GM18858 (cell line): ENCODE measurements around the gene METRN.
"Not testable (repeated sequence)": the region's sequence is repeated elsewhere in the genome, so short reads cannot be mapped to it uniquely, and the experiment has no call there.

ENCODE experiments used
- ATAC-seq: cut with Tn5 transposase; IDR thresholded peaks from one replicate; pipeline ENCODE4 v1.9.1; 2021; ENCODE audit not compliant: unreplicated experiment

The METRN gene

DNA sequence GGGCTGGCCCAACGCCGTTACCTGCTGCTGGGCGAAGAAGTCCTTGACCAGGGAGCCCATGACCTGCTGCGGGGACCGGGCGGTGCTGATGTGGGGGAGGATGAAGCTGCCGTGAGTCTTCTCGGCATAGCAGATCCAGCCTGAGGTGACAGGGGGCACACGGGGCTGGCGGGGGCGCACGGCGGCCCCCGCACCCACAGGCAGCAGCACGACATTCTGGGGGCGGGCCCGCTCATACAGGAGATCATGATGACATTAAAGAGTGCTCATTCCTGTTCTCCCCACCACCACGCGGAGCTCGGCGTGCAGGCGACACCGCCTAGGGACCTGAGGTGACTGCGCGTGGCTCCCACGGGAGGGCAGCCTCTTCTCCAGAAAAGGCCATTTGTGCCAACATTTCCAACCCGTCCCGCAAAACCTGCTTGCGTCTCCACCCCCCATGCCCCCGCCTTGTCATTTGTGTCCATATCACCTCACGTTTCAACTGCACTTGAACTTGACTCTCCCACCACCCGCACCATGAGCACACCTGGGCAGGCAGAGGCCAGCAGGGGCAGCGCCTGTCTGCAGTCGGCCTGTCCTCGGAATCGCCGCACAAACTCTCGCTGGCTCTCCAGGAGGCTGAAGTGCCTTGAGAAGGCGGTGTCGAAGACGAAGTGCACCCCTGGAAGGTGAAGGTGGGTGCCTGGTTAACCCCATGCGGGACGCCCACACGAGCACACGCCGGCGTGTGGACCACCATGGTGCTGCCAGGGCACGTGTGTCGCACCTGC lies 19.5 kb downstream of the METRN start:
- no peak for ATAC-seq

DNA sequence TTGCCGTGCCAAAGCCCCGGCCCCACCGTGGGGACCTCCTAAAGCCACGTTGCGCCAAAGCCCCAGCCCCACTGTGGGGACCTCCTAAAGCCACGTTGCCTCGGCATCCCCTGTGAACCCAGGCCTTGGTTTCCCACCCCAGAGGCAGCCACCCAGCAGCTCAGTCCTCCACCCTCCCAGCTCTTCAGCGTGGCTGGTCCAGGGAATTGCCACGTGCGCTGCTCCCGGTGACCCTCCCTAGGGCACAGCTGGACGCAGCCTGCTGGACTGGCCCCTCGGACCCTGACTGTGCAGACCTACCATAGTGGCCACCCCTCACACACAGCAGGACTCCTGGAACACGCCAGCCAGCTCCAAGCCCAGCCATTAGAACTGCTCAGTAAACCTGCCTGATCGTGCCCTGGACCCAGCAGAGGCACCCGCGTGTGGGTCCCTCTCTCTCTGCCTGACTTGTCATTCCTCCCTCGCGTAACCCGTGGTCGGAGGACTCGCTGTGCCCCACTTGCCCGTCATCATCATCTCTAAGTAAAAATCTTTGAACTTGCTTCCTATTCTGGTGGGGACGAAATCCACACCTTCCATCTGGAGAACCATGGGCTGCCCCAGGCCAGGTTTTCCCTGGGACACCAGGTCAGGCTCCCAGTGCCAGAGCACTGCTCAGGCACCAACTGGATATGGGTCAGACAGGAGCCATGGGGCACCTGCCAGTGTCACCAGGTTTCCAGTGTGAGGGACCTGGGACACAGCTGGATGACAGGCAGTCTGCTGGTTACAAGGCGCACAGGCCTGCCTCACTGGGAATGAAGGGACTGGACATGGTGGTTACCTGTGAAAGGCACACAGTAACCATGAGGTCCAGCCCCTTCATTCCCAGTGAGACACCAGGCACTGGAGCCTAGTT lies 20.3 kb downstream of the METRN start:
- ATAC-seq, result no peak

DNA sequence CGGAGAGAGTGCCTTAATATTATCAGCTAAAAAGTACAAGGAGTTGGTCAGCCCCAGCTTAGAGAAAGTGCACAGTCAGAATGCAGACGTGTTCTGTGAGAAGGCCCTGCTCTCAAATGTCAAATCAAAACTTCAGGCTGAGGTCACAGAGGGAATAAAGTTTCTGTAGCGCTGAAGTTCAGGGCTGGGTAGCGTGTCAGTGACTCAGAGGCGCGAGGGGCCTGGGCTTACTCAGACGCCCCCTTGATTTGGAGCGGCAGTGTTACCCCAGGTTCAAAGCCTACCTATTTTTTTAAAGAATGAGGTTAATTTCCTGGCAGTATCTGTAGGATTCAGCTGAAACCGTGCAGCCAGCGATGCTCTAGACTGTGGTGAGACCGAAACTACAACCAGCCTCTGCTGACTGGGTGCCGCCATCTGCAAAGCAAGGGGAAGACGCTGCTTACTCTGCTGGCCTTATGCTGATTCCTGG lies 21.1 kb downstream of the METRN start:
- no peak for ATAC-seq

DNA sequence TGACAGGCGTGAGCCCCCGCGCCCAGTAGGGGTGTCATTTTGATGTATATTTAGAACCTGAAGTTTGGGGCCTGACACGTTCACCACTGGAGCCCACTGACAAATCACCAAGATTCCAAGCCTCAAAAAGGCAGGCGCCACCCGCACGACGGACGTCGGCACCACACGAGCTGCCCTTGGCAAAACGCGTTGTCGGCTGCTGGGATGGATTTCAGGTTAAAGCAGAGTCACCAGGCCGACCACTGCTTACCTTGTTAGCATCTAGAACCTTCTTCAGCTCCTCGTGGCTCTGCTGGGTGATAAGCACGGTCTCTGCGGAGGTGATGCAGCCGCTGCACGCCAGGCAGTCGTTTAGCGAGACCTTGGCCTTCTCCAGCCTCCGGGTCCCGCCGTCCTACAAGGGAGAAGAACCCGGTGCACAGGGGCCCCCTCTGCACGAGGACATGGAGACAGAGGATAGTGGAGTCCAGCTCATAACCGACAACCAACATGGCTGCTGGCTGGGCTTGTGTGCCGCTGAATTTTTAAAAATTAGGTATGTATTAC lies 22.1 kb downstream of the METRN start:
- no peak for ATAC-seq

DNA sequence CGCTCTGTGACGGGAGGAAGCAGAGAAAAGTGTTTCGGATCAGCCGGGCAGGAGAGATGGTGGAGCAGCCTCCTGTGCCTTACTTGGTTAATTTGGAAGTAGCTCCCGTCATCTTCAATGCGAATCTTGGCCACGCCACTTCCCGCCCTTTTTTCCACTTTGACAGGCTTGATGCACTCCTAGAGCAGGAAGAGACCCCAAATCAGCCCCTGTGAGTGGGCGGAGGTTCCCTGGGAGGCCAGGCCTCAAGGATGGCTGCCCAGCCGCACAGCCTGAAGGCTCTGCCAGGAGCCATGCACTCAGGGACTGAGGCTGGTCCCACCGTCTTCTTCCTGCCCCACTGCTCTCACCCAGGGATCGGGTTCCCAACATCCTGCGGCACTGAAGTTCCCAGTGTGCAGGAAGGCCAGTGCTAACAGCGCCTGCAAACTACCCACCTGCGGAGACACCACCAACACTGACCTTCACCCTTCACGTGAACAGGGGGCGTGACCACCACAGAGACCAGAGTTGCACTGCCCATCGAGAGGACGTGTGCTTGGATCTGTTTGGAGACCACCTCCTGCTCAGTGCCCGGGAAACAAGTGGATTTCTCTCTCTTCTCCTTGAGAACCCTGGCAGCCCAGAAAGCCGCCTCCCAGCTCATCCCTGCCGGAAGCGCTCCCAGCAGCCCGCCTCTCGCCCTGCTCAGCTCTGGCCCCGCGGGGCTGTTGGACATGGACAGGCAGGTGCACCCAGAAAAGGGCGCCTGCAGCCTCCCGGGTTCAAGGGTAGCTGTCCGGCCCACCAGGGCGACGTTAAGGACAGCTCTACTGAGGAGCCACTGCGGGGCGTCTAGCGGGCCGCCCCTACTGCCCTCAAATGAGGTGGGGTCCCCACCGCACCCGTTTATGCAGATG lies 24.9 kb downstream of the METRN start:
- ATAC-seq, result no peak

DNA sequence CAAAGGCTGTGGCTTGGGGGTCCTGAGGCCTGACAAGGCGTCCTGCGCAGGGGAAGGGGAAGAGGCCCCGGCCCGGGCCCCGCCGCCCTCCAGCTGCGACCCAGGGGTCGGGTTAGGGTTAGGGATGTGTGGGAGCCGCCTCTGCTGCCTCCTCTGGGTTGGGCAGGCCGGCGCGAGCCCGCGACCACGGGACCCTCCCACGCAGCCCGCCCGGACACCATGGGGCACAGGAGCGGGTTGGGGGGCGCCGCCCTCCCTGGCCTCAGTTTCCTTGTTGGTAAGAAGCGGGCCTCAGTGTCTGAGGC lies 25.5 kb downstream of the METRN start:
- ATAC-seq, result peak; percentile 6

DNA sequence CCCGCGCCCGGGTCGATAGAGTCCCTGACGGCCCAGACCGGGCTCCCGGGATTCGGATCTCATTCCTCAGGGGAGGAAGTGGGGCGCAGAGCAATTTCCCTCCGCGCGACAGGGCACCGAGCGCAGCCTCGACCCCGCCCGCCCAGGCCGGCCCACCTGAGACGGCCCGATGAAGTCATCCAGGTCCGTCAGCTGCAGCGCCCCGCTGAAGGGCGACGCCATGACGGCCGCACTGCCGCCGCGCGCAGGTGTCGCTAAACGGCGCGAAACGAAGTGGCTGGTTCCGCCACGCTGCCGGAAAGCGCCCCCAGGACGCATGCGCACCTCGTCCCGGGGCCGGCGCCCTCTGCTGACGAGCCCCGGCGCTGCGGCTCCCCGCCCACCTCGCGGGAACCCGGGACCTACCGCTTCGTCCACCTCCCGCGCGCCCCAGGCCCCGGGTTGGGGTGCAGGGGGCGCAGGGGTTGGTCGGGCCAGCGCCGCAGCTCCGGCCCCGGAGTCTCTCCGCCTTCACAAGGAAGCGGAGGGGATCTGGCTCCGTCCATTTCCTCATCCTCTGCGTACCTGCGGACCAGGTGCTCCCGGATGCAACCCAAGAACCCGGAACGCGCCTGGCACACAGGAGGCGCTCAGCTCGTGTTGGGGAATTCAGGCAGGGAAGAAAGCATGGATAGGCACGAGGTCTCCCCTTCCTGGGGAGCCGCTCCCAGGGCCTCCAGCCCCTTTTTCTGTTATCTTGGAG lies 26.0 kb downstream of the METRN start, which contains the start of gene CIAO3:
TSS of gene CIAO3 (minus strand) at position 234 of the 742 bp plus-strand sequence. CDS start at position 222, 12 bp downstream.
- ATAC-seq, result peak; percentile 64

DNA sequence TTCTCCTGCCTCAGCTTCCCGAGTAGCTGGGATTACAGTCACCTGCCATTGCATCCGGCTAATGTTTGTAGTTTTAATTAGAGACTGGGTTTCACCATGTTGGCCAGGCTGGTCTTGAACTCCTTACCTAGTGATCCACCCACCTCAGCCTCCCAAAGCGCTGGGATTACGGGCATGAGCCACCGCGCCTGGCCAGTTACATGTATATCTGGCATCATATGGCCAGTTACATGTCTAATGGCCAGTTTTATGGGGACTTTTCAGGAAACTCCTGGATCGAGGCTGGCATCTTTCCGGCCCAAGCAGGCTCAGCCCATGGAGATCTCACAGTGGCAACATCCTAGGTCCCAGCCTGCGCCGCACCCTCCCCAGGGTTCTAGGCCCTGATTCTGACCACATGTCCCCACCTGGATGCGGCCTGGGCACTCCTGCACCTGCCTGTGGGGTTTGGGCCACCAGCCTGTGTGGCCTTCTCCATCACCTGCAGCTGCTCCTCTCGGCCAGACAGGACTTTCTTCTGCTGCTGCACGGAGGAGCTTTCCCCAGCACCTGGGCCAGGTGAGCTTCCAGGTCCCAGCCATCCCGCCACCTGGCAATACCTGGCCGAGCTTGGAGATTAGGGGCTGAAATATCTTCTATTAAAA lies 27.2 kb downstream of the METRN start:
- no peak for ATAC-seq

DNA sequence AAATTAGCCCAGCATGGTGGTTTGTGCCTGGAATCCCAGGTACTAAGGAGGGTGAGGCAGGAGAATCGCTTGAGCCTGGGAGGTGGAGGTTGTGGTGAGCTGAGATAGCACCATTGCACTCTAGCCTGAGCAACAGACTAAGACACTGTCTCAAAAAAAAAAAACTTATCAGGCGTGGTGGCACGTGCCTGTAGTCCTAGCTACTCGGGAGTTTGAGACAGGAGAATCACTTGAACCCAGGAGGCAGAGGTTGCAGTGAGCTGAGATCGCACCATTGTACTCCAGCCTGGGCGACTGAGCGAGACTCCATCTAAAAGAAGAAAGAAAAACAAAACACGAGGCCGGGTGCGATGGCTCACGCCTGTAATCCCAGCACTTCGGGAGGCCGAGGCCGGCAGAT lies 28.0 kb downstream of the METRN start:
- ATAC-seq, result not testable (repeated sequence)

DNA sequence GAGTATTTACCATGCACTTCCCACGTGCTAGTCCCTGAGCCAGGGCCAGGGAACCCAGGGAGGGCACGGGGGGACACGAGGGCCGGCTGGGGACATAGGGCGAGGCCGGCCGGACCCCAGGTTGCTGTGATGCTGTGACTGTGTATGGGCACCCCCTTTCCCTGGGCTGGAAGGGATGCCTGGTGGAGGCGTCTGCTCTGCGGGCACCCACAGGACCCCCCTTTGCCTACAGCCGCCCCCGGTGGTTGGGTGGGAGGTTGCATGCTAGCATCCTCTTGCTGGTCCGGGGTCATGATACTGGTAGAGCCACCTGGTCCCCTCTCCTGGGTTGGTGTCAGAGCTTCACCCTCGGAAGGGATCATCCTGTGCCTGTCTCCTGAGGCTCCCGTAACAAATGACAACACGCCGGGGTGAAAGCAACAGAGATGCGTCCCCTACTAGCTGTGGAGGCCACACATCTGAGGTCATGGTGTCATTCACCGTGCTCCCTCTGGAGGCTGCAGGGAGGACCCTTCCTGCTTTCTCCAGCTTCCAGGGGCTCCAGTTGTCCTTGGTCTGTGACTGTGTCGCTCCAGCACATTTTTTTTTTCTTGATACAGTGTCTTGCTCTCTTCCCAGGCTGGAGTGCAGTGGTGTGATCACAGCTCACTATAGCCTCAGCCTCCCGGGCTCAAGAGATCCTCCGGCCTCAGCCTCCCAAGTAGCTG lies 29.0 kb downstream of the METRN start:
- no peak for ATAC-seq

DNA sequence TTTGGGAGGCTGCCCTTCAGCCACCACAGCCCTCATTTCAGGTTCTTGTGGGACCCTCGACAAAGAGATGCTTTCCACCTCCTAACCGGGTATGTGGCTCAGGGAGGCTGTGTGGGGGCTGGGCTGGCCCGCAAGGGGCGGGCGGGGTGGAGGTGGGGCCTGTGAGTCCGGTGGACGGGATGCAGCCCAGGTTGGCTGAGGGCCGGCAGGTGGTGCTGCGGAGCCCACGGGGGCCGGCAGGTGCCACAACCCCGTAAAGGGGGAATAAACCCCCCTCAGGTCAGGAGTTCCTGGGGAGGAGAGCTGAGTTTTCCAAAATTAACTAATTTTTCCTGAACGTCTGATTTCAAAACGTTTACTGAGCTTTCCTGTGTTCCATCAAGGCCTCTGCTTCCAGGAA lies 30.8 kb downstream of the METRN start:
- ATAC-seq, result no peak

DNA sequence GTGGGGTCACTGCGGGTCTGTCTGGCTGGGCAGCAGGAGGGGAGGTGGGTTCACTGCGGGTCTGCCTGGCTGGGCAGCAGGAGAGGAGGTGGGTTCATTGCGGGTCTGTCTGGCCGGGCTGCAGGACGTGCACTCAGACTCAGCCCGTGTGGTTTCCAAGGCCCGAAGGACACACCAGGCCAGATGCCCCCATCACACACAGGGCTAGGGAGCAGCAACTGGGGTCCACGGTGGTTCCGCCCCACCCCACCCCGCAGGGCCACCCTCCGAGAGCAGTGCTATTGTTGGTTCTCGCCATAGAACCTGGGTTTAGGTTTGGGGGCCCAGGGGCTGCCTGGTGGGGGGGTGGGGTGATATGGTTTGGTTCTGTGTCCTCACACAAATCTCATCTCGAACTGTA lies 31.7 kb downstream of the METRN start:
- no peak for ATAC-seq

DNA sequence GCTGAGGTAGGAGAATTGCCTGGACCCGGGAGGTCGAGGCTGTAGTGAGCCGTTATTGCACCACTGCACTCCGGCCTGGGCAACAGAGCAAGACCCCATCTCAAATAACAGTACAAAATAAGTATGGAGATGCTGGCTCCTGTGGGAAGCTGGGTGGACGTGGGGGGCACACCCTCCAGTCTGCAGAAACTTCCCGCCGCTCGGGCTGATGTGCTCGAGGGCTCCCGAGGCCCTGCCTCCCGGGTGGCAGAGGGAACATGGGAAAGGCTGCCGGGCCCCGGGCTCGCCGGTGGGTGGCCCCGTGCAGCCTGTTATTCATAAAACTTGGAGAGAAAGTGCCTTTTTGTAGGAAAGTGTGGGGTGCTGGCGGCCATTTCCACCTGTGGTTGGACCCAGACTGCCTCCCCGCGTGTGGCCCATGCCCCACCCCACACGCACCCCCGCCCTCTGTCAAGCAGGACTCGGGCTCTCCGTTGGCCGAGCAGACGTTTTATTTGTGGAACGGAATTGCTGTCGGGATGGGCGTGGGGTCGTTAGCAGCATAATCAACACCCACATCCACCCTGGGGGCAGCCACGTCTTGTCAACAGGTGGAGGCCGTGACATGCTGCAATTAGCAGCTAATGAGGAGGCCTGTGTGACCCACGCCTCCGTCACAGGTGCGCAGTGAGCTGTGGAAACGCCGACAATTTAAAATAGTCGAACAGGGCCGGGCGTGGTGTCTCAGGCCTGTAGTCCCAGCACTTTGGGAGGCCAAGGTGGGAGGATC lies 33.2 kb downstream of the METRN start:
- ATAC-seq, result no peak

DNA sequence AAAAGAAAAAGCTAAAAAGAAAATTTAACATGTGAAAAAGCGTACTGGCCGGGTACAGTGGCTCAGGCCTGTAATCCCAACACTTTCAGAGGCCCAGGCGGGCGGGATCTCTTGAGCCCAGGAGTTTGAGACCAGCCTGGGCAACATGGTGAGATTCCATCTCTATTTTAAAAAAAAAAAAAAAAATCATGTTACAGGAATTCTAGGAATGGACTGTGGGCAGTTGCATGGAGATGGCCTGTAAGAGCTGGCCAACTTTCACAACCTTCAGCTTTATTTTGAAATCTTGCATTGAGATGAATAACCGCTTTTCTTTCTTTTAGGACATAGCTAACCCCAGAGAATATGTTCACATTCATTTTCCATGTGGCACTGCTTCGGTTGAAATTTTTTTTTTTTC lies 34.1 kb downstream of the METRN start:
- ATAC-seq, result no peak

DNA sequence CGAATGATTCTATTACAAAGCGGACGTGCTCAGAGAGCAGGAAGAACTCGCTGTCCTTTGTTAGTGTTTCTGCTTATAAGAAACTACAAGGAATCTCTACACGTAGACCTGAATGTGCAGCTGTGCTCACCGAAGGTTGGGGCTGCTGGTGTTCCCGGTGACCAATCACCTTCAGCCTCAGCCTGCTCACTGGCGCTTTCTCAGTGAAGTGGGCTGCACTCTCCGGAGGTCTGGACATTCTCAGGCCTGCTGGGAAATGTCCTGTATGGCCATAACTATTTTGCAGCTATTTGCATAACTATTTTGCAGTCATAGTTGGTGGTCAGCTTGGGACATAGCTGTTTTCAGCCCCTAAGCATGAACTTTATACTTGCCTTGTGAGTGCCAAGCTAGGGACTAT lies 35.6 kb downstream of the METRN start:
- ATAC-seq, result no peak

DNA sequence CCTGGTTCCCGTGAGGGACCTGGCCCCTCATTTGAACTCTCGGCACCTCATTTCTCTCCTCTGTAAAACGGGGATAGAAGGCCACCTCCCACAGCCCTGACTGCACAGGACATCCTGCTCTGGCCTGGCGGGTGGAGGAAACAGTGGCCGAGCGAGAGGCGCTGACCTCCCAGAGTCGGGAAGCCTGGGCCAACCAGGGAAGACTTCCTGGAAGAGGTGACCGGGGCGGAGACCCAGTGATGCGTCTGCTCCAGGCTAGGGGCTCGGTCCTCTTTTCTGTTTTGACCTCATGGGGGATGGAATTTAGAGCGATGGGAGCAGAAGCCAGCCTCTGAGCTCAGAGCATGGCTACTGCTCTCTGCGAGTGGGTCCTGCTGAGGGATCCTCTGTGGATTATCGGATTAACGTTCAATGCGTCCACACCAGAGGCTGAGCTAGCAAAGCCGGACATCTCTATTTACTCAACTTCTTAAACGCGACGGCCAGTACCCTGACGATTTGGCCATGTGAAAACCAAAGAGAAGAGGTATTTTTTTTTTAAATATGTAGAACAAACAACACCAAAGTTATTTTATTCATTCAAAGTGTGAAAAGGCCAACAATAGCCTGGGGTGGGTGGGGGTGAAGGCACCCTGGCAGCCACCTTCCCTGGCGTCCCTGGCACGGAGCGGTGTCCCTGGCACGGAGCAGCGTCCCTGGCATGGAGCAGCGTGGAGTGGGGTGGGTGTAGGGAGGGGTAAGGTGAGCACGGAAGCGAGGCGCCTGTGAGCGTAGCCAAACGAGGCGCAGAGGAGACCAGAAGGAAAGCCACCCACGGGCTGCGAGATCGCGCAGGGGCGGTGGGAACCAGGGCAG lies 36.5 kb downstream of the METRN start:
- ATAC-seq, result no peak

DNA sequence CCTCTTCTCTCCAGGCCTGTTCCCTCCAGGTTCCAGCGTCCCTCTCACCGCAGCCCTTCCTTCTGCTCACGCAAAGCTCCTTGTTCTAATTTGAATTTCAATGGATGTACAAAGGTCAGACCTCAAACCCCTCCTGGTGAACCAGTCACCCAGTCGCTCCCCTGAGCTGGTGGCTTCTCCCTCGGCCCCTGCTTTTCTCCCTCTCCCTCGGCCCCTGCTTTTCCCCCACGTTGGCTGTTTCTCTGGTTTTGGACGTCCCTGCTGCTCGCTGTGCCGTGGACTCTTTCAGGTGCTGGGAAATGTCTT lies 37.0 kb downstream of the METRN start:
- no peak for ATAC-seq
